Activated naive CD4-positive, alpha-beta T cell treated with anti-CD3 and anti-CD28 coated beads, Interleukin-2, amount 50 U/mL, for 24 hours (primary cell): ENCODE measurements around the gene ING4.
A peak's percentile ranks its signal among the peaks of the same experiment; 100 is the strongest.
"Not testable (repeated sequence)": the region's sequence is repeated elsewhere in the genome, so short reads cannot be mapped to it uniquely, and the experiment has no call there.

Experiments
- H3K27ac Mint-ChIP-seq: one replicate; pipeline ENCODE4 v1.8.0; 2021; ENCODE audit warnings: mild to moderate bottlenecking, mixed read lengths
- H3K27me3 Mint-ChIP-seq: one replicate; pipeline ENCODE4 v1.8.0; 2021; ENCODE audit warnings: mixed read lengths
- H3K36me3 Mint-ChIP-seq: one replicate; pipeline ENCODE4 v1.8.0; 2021; ENCODE audit warnings: mixed read lengths
- H3K4me1 Mint-ChIP-seq: one replicate; pipeline ENCODE4 v1.8.0; 2021; ENCODE audit warnings: mixed read lengths
- H3K4me3 Mint-ChIP-seq: one replicate; pipeline ENCODE4 v1.8.0; 2021; ENCODE audit warnings: mild to moderate bottlenecking, mixed read lengths
- H3K9me3 Mint-ChIP-seq: one replicate; pipeline ENCODE4 v1.8.0; 2021; ENCODE audit warnings: mixed read lengths

Gene ING4

GRCh38 chr12:6662906-6663742 lies at the start of gene ING4:
ING4 (minus strand) TSS chr12:6663119; CDS start chr12:6663101, 18 bp downstream.
- Mint-ChIP-seq H3K36me3 (peaks cover 12% of the 10 kb centered on the region), H3K27me3 (no peaks in the 10 kb centered on the region), H3K4me3 (peak within 1 kb of the TSS; percentile 99), H3K27ac (peak within 1 kb of the TSS; percentile 99), H3K4me1 (peaks cover 34% of the 10 kb centered on the region), H3K9me3 (no peaks in the 10 kb centered on the region)

GRCh38 chr12:6708960-6709394 lies 46.1 kb upstream of the ING4 start:
- H3K9me3 Mint-ChIP-seq: no peaks in the 10 kb centered on the region
- peak overlapping the region; percentile 66 for H3K27ac Mint-ChIP-seq
- H3K4me1 Mint-ChIP-seq: peaks cover 5% of the 10 kb centered on the region

GRCh38 chr12:6708351-6708750 lies 45.4 kb upstream of the ING4 start:
- H3K4me3 Mint-ChIP-seq, H3K4me1 Mint-ChIP-seq, H3K36me3 Mint-ChIP-seq, H3K9me3 Mint-ChIP-seq, H3K27ac Mint-ChIP-seq: not testable (repeated sequence)
- H3K27me3 Mint-ChIP-seq: peaks cover 12% of the 10 kb centered on the region

More at GRCh38 chr12:6708960-6709394, 46.1 kb upstream of the ING4 start:
- no peaks in the 10 kb centered on the region for H3K36me3 Mint-ChIP-seq
- H3K4me3 Mint-ChIP-seq: peak overlapping the region; percentile 63
- H3K27me3 Mint-ChIP-seq: peaks cover 8% of the 10 kb centered on the region

- Mint-ChIP-seq H3K27me3 (peaks cover 33% of the 10 kb centered on the region), H3K4me3 (no peak overlapping the region), H3K27ac (no peak overlapping the region), H3K4me1 (peaks cover 21% of the 10 kb centered on the region), H3K9me3 (no peaks in the 10 kb centered on the region), H3K36me3 (no peaks in the 10 kb centered on the region)
These were observed 40.7 kb upstream of the ING4 start for GRCh38 chr12:6703631-6704030.

GRCh38 chr12:6701078-6701768 lies 38.3 kb upstream of the ING4 start:
- Mint-ChIP-seq H3K36me3 (no peaks in the 10 kb centered on the region), H3K27me3 (peaks cover 32% of the 10 kb centered on the region), H3K4me1 (peaks cover 21% of the 10 kb centered on the region), H3K4me3 (peak overlapping the region; percentile 84), H3K9me3 (no peaks in the 10 kb centered on the region), H3K27ac (peak overlapping the region; percentile 65)

- H3K9me3 Mint-ChIP-seq: no peaks in the 10 kb centered on the region
- peak within 1 kb of the TSS; percentile 84 for H3K4me3 Mint-ChIP-seq
- peak within 1 kb of the TSS; percentile 86 for H3K27ac Mint-ChIP-seq
- H3K36me3 Mint-ChIP-seq: no peaks in the 10 kb centered on the region
- H3K27me3 Mint-ChIP-seq: peaks cover 32% of the 10 kb centered on the region
- peaks cover 21% of the 10 kb centered on the region for H3K4me1 Mint-ChIP-seq
These were observed 37.7 kb upstream of the ING4 start, which contains the start of gene PIANP for GRCh38 chr12:6700646-6701051. PIANP (minus strand) TSS chr12:6700815; CDS start chr12:6698061, 2,754 bp downstream.

GRCh38 chr12:6699989-6700645 lies 37.2 kb upstream of the ING4 start:
- no peaks in the 10 kb centered on the region for H3K9me3 Mint-ChIP-seq
- H3K27ac Mint-ChIP-seq: no peak overlapping the region
- H3K36me3 Mint-ChIP-seq: no peaks in the 10 kb centered on the region
- peaks cover 29% of the 10 kb centered on the region for H3K27me3 Mint-ChIP-seq
- H3K4me1 Mint-ChIP-seq: peaks cover 21% of the 10 kb centered on the region
- H3K4me3 Mint-ChIP-seq: peak overlapping the region; percentile 80

- Mint-ChIP-seq H3K4me1 (peaks cover 21% of the 10 kb centered on the region), H3K27ac (peak overlapping the region; percentile 86), H3K36me3 (no peaks in the 10 kb centered on the region), H3K4me3 (peak overlapping the region; percentile 80), H3K9me3 (no peaks in the 10 kb centered on the region), H3K27me3 (peaks cover 26% of the 10 kb centered on the region)
These were observed 36.5 kb upstream of the ING4 start for GRCh38 chr12:6699259-6699988.

- H3K27me3 Mint-ChIP-seq: peaks cover 22% of the 10 kb centered on the region
- H3K4me3 Mint-ChIP-seq: peak overlapping the region; percentile 36
- H3K27ac Mint-ChIP-seq: no peak overlapping the region
- H3K36me3 Mint-ChIP-seq: no peaks in the 10 kb centered on the region
- no peaks in the 10 kb centered on the region for H3K9me3 Mint-ChIP-seq
- H3K4me1 Mint-ChIP-seq: peaks cover 21% of the 10 kb centered on the region
These were observed 35.6 kb upstream of the ING4 start for GRCh38 chr12:6698352-6699046.

GRCh38 chr12:6697584-6698351 lies 34.8 kb upstream of the ING4 start:
- Mint-ChIP-seq H3K27me3 (peaks cover 19% of the 10 kb centered on the region), H3K36me3 (no peaks in the 10 kb centered on the region), H3K4me1 (peaks cover 25% of the 10 kb centered on the region), H3K4me3 (no peak overlapping the region), H3K27ac (peak overlapping the region; percentile 23), H3K9me3 (no peaks in the 10 kb centered on the region)

- H3K27ac Mint-ChIP-seq: no peak overlapping the region
- H3K4me3 Mint-ChIP-seq: no peak overlapping the region
- peaks cover 15% of the 10 kb centered on the region for H3K27me3 Mint-ChIP-seq
- no peaks in the 10 kb centered on the region for H3K36me3 Mint-ChIP-seq
- no peaks in the 10 kb centered on the region for H3K9me3 Mint-ChIP-seq
- H3K4me1 Mint-ChIP-seq: peaks cover 24% of the 10 kb centered on the region
These were observed 34.0 kb upstream of the ING4 start for GRCh38 chr12:6696690-6697583.

GRCh38 chr12:6695313-6696045 lies 32.6 kb upstream of the ING4 start:
- Mint-ChIP-seq H3K4me1 (peaks cover 17% of the 10 kb centered on the region), H3K36me3 (no peaks in the 10 kb centered on the region), H3K9me3 (no peaks in the 10 kb centered on the region), H3K27ac (no peak overlapping the region), H3K4me3 (no peak overlapping the region), H3K27me3 (peaks cover 7% of the 10 kb centered on the region)

- H3K9me3 Mint-ChIP-seq: no peaks in the 10 kb centered on the region
- H3K27ac Mint-ChIP-seq: no peak overlapping the region
- peaks cover 20% of the 10 kb centered on the region for H3K4me1 Mint-ChIP-seq
- H3K27me3 Mint-ChIP-seq: peaks cover 6% of the 10 kb centered on the region
- no peak overlapping the region for H3K4me3 Mint-ChIP-seq
- H3K36me3 Mint-ChIP-seq: no peaks in the 10 kb centered on the region
These were observed 31.8 kb upstream of the ING4 start for GRCh38 chr12:6694701-6695100.
